NCI-H2107 treated with DMSO at 0.1 percent for 48 hours (cell line): Measurements from ENCODE around the gene PLEKHB2.
"Not testable (repeated sequence)": the region's sequence is repeated elsewhere in the genome, so short reads cannot be mapped to it uniquely, and the experiment has no call there.

ENCODE experiments used
- DNase-seq: peaks from one replicate; lab custom pipeline; 2025; ENCODE audit not compliant: unreplicated experiment; lab: John Stamatoyannopoulos, UW

Gene PLEKHB2

DNA sequence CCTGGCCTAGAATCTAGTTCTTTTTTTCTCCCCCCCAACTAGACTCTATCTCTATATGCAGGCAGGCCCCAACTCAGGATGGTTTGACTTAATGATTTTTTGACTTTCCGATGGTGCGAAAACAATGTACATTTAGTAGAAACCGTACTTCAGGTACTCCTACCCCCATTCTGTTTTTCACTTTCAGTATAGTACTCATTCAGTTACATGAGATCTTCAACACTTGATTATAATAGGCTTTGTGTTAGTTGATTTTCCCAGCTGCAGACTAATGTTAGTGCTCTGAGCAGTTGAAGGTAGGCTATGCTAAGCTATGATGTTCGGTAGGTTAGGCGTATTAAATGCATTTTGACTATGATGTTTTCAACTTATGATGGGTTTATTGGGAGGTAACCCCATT is 37.7 kb downstream of the PLEKHB2 start:
- no peak for DNase-seq

DNA sequence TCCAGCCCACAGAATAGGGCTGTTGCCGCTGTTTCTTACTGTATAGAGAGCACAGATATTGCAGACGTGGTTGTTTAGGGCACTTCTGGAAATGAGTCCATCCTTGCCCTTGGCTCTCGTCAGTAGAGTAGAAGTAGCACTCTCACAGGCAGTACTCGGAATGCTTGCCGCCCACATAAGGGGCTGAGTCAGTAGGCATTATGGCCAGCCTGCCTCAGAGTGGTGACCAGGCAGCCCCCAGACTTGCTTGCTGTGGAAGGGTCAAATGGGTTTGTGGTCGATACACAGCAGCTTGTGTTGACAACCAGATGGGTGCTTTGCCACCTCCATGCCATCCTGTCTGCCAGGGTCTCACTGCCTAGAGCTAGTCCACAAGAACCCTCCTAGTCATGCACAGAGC is 38.7 kb downstream of the PLEKHB2 start:
- no peak for DNase-seq

DNA sequence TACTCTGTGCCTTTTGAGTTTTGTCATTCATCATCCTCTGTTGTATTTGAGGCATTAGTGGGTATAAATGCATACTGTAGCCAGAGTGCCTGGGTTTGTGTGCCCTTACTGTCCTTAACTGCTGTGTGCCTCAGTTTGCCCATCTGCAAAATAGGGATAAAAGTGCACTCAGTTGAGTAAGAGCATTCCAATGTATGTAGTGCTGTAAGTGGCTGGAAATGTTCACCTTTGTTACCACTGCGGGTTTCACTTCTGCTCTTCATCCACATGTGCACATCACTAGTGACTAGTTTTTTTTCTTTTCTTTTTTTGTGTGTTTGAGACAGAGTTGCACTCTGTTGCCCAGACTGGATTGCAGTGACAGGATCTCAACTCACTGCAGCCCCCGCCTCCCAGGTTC is 39.9 kb downstream of the PLEKHB2 start:
- no peak for DNase-seq

DNA sequence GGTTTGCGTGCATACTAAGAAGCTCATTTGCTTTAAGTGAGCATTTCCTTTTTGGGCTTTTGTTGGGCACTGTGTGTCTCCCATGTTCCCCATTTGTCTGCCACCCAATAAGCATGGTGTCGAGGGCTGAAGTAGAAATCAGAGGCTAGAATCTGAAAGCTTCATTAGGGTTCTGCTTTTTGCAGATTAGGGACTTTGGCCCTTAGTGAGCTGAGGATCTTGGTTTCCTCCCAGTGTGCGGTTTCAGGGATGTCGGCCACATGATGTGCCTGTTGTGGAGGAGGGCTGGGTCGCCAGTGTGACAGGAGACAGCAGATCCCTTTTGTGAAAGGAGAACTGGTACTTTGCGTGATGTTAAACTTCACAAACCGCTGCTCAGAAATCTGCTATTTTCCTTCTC is 41.1 kb downstream of the PLEKHB2 start:
- DNase-seq: no peak

DNA sequence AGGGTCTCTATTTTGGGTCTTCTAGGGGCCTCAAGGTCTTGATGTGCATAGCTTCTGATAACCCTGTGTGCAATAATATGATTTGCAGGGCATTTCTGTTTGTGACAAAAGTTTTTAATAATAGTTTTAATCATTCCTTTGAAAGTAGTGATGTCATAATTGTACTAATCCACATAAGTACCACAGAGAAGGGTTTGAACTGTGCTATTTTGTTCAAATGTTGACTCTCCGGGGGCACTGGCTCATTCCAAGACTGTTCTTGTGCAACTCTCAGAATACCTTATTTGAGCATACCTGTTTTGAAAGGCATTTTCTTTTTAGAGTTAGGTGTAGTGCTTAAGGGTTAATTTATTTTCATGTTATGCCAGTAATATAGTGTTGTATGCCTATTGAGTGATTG is 41.6 kb downstream of the PLEKHB2 start:
- DNase-seq: no peak

DNA sequence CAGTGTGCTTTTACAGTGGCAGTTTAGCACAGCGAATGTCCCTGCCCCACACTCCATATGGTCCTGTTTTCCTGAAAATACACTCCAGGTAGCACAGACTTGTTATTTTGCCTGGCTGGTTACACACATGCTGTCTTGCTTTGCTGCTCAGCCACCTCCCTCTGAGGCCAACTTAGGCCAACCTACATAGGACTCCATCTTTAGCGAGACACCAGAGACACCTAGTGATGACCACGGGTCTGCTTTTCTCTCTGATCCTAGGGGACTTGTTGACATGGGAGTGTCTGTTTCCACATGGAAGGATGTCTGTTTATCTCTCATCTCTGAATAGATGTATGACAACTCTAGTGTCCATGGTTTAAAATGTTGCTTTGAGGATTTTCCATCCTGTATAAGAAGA is 43.3 kb downstream of the PLEKHB2 start:
- DNase-seq: peak; percentile 14

DNA sequence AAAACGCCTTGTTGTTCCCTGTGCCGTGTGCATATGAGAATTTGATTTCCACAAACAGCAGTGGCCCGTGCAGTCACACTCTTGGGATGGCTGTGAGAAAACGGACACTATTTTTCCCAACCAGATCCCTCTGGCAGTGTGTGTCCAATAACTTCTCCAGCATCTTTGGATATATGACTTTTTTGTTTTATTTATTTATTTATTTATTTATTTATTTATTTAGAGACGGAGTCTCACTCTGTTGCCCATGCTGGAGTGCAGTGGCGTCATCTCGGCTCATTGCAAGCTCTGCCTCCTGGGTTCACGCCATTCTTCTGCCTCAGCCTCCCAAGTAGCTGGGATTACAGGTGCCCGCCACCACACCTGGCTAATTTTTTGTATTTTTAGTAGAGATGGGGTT is 45.0 kb downstream of the PLEKHB2 start:
- not testable (repeated sequence) for DNase-seq

DNA sequence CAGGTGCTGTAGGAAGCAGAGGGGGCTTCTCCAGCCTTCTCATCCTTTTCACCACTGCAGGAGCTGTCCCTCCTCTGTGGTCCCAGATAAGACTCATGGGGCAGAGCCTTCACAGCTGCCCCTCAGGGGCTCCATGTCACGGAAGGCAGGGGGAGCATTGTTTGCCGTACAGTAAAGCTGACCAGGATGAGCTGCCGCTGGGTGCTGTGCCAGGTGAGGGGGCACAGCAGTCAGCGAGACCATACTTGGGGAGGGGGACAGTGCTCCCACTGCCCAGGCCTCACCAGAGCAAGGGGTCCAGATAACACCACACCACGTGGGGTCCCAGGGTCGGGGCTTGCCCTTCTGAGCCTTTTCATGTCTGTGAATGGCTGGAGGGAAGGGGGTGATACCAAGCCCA is 46.3 kb downstream of the PLEKHB2 start:
- no peak for DNase-seq

DNA sequence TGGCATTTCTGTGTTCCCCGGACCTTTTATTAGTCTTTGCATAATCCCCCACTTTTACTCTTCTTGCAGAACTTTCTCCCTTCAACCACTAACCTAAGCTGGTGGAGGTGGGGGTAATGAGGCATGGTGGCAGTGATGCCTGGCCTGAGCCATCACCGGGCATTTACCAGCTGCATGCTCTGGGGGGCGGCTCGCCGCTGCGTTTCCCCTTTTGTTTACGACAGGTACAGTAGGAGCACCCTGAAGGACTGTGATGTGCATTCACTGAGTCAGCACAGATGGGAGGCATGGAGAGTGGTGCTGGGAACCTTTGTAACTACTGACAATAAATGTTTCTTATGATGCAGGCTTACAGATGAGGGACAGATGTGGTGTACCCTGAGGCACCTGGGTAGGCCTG is 46.9 kb downstream of the PLEKHB2 start:
- DNase-seq: no peak

DNA sequence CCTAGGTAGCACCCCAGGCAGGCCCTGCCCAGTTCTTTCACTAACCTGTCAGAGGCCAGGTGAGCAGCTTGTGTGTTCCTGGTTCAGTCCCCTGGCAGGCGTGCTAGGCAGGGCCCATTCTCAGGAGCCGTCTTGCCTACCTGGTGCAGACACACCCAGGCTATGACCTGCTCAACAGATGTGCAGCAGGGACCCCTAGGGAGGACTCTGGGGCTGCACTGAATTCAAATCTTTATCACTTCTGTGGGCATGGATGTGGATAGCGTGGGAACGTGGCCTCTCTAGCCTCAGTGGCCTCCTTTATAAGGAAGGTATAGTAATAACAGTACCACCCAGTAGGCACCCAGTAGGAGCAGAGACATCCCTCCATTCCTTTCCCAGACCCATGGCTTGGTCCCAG is 48.4 kb downstream of the PLEKHB2 start:
- no peak for DNase-seq

DNA sequence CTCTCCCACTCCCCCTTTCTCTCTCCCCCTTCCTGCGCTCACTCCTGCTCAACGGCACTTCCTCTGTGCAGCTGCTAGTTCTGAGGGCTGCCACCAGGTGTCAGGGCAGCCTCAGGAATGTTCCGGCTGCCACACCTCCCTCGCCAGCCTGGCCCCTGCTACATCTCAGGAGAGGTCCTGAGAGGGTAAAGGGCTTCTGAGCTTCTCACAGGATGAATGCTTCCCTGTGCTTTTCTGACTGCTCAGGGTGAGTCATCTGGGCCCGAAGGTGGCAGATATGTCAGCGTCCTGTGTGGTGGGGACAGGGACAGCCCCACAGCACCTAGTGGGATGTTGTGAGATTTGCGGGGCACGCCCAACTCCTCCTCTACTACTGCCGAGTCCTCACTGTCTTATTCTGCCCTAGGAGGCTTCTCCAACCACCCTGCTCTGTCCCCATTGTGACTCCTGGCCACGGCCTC is 49.0 kb downstream of the PLEKHB2 start:
- peak; percentile 28 for DNase-seq

DNA sequence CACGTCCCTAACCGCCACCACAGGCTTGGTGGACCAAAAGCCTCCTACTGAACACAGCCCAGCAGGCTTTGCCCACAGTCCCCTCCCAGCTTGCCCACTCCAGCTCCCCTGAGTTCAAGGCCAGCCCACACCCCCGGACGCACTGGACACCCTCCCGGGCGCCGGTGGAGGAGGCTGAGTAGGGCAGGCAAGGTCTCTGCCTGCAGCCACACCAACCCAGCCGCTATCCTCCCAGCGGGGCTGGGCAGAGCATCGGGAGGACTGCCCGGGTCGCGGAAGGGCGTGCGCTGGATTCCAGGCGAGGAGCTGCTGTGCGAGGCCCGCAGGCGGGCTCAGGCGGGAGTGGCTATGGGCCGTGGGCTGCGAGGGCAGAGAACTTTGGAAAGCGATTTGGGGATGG is 49.5 kb downstream of the PLEKHB2 start:
- no peak for DNase-seq

DNA sequence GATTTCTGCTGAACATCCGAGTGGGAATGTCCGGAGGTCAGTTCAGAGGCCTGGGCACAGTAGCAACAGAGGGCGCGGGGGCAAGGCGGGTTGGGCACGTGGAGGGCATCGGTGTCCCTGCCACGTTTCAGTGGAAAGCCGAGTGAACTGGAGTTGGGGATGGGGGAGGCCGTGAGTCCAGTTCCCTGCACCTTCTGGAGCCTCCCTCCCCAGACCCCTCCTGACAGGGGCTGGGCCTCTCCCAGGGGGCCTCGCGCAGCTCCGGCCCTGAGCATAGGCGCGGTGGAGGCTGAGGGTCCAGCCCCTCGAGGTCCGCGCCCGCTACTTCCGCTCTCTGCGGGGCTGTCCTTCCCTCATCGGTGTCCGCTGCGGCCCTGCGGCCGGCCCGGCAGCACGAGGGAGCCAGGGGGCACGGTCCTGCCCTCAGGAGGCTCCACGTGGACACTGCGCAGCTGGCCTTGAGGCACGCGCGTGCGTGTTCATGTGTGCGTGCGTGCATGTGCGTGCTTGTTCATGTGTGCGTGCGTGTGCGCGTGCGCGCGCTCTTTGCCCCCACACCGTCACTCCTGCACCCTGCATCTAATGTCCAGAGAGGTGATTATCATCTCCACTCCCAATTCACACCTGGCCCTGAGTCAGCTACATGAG is 50.2 kb downstream of the PLEKHB2 start:
- no peak for DNase-seq

DNA sequence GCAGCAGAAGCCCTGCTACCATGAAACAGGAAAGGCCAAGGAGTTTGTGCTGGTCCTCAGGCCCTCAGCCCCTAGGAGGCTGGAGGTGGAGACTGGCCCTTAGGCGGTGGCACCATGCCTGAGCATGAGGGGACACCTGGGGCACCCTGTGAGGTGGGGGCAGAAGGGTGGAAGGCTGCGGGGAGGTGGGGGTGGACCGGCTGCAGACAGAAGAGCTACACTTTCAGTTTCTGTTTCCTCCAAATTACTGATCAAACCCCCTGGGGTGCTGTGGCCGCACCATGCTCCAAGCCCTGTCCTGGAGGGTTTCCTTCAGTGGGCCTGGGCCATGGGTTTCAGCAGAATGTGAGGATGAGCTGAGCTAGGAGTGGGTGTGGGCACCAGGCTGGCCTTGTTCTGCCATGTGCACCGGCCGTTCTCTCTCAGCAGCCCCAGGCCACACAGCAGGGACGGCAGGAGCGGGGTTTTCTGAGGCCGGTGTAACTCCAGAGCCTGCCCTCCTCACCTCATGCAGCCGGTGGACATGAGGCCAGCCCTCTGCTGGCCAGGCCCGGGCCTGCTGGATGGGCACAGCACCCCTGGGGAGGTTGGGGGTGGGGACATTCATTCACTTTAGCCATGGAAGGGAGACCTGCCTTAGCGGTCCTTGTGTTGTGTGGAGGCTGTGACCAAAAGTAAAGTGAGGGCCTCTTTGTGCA is 51.5 kb downstream of the PLEKHB2 start:
- no peak for DNase-seq

DNA sequence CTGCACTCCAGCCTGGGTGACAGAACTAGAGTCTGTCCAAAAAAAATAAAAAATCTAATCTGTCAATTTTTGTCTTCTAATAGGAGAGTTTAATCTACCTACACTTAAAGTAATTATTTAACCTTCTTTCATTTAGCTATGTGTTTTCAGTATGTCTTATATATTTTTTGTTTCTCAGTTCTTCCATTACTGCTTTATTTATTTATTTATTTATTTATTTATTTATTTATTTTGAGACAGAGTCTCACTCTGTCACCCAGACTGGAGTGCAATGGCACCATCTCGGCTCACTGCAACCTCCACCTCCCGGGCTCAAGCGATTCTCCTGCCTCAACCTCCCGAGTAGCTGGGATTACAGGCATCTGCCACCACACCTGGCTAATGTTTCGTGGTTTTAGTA is 60.4 kb downstream of the PLEKHB2 start:
- DNase-seq: not testable (repeated sequence)

DNA sequence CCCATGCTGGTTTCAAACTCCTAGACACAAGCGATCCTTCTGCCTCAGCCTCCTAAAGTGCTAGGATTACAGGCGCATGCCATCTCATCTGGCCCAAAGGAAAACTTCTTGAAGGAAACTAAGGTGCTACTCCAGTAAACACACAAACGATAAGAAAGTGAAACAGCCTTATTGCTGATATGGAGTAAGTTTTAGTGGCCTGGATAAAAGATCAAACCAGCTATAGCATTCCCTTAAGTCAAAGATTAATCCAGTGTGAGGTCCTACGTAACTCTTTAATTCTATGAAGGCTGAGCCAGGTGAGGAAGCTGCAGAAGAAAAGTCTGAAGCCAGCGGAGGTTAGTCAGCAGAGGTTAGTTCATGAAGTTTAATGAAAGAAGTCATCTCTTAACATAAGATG is 63.4 kb downstream of the PLEKHB2 start:
- no peak for DNase-seq

DNA sequence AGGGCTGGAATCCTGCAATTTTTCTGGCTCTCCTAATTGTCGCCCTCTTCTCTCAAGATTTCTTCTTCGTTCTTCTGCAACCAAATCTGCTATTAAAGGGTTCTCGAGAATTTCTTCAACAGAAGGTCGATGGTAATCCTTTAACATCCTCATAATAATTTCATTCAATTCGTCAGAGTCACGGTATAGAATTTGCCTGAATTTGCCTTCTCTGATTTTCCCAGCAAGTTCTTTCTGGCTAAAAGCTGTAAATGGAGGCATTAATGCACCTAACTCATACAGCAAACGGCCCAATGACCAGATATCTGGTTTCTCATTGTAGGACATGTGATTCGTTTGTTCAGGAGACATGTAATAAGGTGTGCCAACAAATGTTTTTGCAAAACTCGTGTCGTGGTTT is 72.9 kb downstream of the PLEKHB2 start:
- DNase-seq: not testable (repeated sequence)

DNA sequence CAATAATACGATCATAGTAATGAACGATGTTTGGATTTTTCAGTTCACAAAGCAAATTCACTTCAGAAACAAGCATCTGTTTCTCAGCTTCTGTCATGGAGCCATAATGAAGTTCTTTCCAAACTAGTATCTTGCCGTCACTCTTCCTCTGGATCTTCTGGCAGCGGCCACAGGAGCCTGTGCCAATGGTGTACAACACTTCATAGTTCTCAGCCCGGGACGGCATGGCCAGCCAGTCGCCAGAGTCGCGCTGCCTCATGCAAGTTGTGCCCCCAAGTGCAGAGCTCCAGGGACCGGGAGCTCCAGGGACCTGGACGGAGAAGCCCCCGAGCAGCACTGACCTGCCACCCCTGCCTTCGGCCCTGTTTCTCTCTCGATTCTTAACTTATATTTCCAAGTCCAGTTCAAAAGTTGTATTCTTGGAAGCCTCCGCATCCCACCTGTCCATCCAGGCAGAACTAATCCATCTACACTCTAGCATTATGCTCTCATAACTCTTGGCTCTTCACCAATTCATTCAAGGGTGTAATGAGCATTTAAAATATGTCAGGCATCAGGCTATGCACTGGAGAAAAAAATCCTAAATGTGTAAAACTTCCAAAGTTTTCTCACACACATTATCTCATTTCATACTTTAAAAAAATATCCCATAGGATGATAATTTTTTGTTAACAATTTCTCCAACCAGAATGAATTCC is 73.7 kb downstream of the PLEKHB2 start:
- not testable (repeated sequence) for DNase-seq

DNA sequence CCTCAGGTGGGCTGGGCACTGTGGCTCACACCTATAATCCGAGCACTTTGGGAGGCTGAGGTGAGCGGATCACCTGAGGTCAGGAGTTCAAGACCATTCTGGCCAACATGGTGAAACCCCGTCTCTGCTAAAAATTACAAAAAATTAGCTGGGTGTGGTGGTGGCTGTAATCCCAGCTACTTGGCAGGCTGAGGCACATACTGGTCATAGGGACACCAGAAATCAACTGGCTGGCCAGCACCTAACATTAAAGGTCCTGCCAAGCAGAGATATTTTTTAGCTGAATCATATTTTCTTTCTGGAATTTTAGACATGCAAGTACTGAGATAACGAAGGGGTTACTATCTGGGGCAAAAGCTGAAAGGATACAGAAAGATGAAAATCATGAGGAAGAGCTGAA is 76.3 kb downstream of the PLEKHB2 start:
- not testable (repeated sequence) for DNase-seq

DNA sequence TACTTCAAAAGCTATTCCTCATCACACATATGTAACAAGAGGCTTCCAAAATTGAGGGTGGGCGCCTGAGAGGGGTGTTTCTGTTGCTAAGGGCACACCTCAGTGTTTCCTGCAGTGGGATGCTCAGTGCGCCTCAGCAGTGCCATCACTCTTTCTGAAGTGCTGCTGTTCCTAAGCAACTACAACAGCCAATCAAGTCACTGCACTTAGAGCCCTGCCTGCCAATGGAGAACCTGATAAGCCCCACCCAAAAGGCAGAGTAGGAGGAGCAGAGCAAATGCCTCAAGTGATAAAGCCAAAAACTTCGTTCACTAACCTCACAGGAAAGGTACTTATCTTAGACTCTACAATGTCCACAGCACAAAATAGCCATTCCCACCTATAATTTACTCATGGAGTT is 88.3 kb downstream of the PLEKHB2 start:
- DNase-seq: not testable (repeated sequence)

DNA sequence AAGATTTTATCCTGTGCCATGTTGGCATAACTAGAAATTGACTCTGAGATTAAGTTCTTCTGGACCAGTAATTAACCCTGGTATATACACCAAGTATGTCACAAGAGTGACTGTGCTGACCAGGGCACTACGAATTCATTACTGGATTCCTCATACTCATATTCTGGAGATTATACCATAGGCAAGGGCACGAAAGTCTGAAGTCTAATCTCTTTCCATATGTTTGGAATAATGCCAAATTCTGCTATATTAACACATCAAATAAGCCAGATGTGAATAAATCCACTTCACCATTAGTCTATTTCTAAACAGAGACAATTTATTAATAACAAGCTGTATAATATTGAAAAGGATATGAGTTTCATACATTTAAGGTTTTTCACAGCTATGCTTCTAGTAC is 91.0 kb downstream of the PLEKHB2 start:
- DNase-seq: not testable (repeated sequence)
